ENCODE results near the gene NUDCD3. TPM values are rescaled to one million over a fixed set of nuclear protein-coding genes. Genes with fewer than 3 reads are reported as not detected.

The NUDCD3 gene
- total and polyA plus RNA-seq, 12 donors, result 16.2 to 116 (median 102) TPM

DNA sequence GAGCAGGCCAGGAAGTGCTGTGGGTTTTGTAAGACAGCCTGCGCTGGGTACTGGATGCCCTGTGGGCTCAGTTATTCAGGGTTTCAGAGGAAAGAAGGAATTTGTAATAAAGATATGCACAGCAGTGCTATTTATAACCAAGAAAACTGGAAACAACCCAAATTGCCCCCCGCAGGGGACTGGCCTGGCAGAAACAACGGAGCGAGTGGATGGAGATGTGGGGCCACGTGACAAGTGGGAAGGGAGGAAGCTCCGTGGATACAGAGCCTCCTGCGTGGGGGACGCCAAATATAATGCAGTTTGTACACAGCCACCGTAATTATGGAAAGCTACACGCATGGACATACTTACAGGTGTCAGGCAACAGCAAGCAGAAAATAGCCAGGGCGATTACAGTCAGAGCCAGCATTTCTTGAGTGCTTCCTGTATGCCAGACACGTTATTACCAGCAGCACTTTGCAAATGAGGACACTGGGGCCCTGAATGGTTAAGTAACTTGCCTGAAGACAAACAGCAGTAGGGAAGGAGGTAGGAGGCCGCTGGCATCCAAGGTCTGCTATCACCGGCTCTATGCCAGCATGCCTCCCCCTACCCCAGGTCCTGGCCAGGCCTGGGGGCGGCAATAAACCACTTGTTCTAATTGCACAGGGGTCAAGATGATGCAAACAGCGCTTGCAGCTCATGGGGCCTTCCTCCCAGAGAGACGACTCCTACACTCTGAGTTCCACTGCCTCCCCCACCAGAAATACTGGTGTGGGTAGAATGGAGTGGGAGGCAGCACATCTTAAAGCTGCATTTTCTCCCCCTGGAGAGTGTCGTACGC lies 156.3 kb downstream of the NUDCD3 start:
- Histone ChIP-seq H3K27me3 (no peaks in the 10 kb centered on the region), H3K9me3 (peaks cover 0 to 24% (median 4%) of the 10 kb centered on the region in 11 donors), H3K4me1 (peaks cover 0 to 42% (median 14%) of the 10 kb centered on the region in 9 donors), H3K36me3 (no peaks in the 10 kb centered on the region), H3K4me3 (no peak overlapping the region), H3K27ac (peak overlapping the region; percentile 3 to 88 (median 72))
- intact Hi-C loops (cut with DNase I), result loop anchor here in 1 of 10 donors (10.0 kb wide), 1 partner anchor 141 kb away; no protein-coding TSS in a partner anchor
- DNase-seq (no peak), ATAC-seq (peak; percentile 8 to 88 (median 69))
- TF ChIP-seq, protein P1, sequence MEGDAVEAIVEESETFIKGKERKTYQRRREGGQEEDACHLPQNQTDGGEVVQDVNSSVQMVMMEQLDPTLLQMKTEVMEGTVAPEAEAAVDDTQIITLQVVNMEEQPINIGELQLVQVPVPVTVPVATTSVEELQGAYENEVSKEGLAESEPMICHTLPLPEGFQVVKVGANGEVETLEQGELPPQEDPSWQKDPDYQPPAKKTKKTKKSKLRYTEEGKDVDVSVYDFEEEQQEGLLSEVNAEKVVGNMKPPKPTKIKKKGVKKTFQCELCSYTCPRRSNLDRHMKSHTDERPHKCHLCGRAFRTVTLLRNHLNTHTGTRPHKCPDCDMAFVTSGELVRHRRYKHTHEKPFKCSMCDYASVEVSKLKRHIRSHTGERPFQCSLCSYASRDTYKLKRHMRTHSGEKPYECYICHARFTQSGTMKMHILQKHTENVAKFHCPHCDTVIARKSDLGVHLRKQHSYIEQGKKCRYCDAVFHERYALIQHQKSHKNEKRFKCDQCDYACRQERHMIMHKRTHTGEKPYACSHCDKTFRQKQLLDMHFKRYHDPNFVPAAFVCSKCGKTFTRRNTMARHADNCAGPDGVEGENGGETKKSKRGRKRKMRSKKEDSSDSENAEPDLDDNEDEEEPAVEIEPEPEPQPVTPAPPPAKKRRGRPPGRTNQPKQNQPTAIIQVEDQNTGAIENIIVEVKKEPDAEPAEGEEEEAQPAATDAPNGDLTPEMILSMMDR (IDR thresholded peaks at IDR 0.05), result no peak
- 39 to 49% methylated on average over 19 of the region's 19 CpGs for WGBS, 2 donors

DNA sequence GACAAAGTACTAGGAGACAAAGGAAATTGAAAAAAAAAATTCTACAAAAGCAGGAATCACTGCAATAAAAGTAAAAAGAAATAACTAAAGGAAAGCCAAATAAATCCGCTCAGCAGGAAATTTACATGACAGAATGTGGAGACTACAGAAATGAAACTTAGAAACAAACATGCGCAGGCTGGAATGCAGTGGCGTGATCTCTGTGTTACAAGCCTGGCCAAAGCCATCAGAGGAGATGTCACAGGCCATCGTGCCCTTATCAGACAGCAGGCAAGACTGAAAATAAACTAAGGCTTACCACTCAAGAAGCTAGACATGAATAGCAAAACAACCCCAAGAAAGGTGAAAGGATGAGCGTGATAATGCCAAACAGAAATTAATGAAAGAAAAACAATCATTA lies 158.8 kb downstream of the NUDCD3 start:
- Histone ChIP-seq H3K27me3 (peaks cover 0 to 7% (median 2%) of the 10 kb centered on the region in 7 donors), H3K4me3 (no peak overlapping the region), H3K9me3 (peaks cover 0 to 5% (median 0%) of the 10 kb centered on the region in 11 donors), H3K36me3 (no peaks in the 10 kb centered on the region), H3K4me1 (peaks cover 0 to 42% (median 14%) of the 10 kb centered on the region in 9 donors), H3K27ac (peak overlapping the region in 9 of 10 donors; percentile 2 to 73 (median 57))
- no peak for DNase-seq
- WGBS, 2 donors, result 31 to 33% methylated on average over 5 of the region's 5 CpGs
- ATAC-seq, result peak in 3 of 8 donors; percentile 41 to 78 (median 59)
- TF ChIP-seq, protein P1 (IDR thresholded peaks at IDR 0.05), result no peak
- intact Hi-C loops (cut with DNase I), result loop anchor here in 1 of 10 donors (10.0 kb wide), 1 partner anchor 143 kb away; no protein-coding TSS in a partner anchor

DNA sequence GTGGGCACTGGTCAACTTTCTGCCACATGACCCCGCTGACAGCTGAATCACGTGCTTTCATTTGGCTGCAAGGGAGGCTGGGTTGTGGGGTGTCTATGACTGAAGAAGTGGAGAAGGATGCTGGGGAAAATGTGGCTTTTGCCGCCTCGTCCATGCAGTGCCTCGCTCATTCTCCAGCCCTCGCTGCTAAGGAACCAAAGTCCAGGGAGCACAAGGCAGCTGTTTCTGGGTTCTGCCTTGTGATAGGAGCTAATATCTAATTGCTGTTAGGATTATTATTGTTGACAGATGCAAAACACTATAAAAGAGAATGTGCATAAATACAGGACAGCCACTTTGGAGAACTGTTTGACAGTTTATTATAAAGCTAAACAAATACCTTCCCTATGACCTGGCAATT lies 160.1 kb downstream of the NUDCD3 start:
- ATAC-seq, result peak in 2 of 8 donors; percentile 2 to 51

DNA sequence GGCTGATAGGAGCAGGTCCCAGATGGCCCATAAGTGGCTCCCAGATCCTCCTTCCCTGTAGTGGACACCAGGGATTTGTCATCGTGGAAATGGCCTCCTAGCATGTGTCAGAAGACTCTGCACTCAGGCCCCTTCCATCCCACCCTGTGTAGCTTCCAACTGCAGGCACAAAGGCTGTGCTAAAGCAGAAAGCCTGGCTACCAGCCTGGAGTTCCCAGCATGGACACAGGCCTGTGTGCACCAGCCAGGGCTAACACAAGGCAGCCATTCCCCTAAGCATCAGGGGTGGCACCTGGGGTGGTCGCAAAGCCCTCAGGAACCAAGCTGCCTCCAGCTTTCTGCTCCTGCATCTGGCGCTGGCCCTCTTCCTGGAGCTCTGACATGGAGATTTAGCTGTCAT lies 160.6 kb downstream of the NUDCD3 start:
- TF ChIP-seq, protein P1 (IDR thresholded peaks at IDR 0.05), result no peak
- Histone ChIP-seq H3K27me3 (peaks cover 0 to 18% (median 12%) of the 10 kb centered on the region in 7 donors), H3K36me3 (no peaks in the 10 kb centered on the region), H3K9me3 (no peaks in the 10 kb centered on the region), H3K4me3 (no peak overlapping the region), H3K27ac (peak overlapping the region in 5 of 10 donors; percentile 40 to 55 (median 43)), H3K4me1 (peaks cover 0 to 46% (median 14%) of the 10 kb centered on the region in 9 donors)
- DNase-seq, result no peak
- WGBS, 2 donors, result 58 to 67% methylated on average over 3 of the region's 3 CpGs
- intact Hi-C loops (cut with DNase I), result loop anchor here in 2 of 10 donors (10.0 kb wide), 1 partner anchor 145 kb away; no protein-coding TSS in a partner anchor
- peak in 1 of 8 donors; percentile 2 for ATAC-seq

More for the DNA sequence above, 160.1 kb downstream of the NUDCD3 start:
- Histone ChIP-seq H3K27ac (peak overlapping the region in 4 of 10 donors; percentile 41 to 55 (median 47)), H3K4me3 (no peak overlapping the region), H3K4me1 (peaks cover 0 to 46% (median 14%) of the 10 kb centered on the region in 9 donors), H3K9me3 (no peaks in the 10 kb centered on the region), H3K36me3 (no peaks in the 10 kb centered on the region), H3K27me3 (peaks cover 0 to 17% (median 11%) of the 10 kb centered on the region in 7 donors)
- TF ChIP-seq, protein P1 (IDR thresholded peaks at IDR 0.05), result no peak
- 53 to 70% methylated on average over 6 of the region's 6 CpGs for WGBS, 2 donors
- intact Hi-C loops (cut with DNase I), result loop anchor here in 1 of 10 donors (10.0 kb wide), 1 partner anchor 144 kb away; no protein-coding TSS in a partner anchor
- DNase-seq, result no peak
